Activated T-cell treated with anti-CD3 and anti-CD28 coated beads, Interleukin-2, amount 50 U/mL, for 4 hours (primary cell): ENCODE measurements around the gene NOS2. TPM values are rescaled to one million over a fixed set of nuclear protein-coding genes. Genes with fewer than 3 reads are reported as not detected.

Source experiments
- ATAC-seq, 2 donors: fragments of 200-7000 bp; cut with Tn5 transposase; one replicate each; pipeline ENCODE4 v1.10.0; 2021
- DNase-seq: peaks from one replicate; pipeline ENCODE4 v3.0.0-alpha.2; 2020
- H3K27me3 Mint-ChIP-seq: one replicate; pipeline ENCODE4 v1.8.0; 2021; ENCODE audit warnings: low read depth, mixed read lengths
- H3K36me3 Mint-ChIP-seq: one replicate; pipeline ENCODE4 v1.8.0; 2022; ENCODE audit warnings: mixed read lengths; ENCODE audit not compliant: insufficient read depth
- H3K4me1 Mint-ChIP-seq: one replicate; pipeline ENCODE4 v1.8.0; 2021; ENCODE audit warnings: low read depth, mixed read lengths
- H3K4me3 Mint-ChIP-seq: one replicate; pipeline ENCODE4 v1.8.0; 2021; ENCODE audit warnings: mild to moderate bottlenecking, moderate library complexity, mixed read lengths
- H3K9me3 Mint-ChIP-seq: one replicate; pipeline ENCODE4 v1.8.0; 2021; ENCODE audit warnings: mixed read lengths
- total RNA-seq, 3 donors: library from RNA; stranded (reverse); gene quantifications; one replicate each; pipeline ENCODE4 v1.2.1, GENCODE V29; 2021

Gene NOS2
- total RNA-seq, 3 donors from 2014 or later = not detected

- Mint-ChIP-seq H3K9me3 (peaks cover 4% of the 10 kb centered on the region), H3K4me1 (peaks cover 44% of the 10 kb centered on the region), H3K27me3 (no peaks in the 10 kb centered on the region), H3K4me3 (no peak overlapping the region), H3K36me3 (no peaks in the 10 kb centered on the region)
- ATAC-seq = no peak
- DNase-seq = no peak
Measured at GRCh38 chr17:27809555-27809954, 9.2 kb upstream of the NOS2 start.

- peak overlapping the region; percentile 67 for H3K4me3 Mint-ChIP-seq
- H3K4me1 Mint-ChIP-seq = peaks cover 44% of the 10 kb centered on the region
- no peaks in the 10 kb centered on the region for H3K27me3 Mint-ChIP-seq
- ATAC-seq (no peak), DNase-seq (no peak)
- H3K9me3 Mint-ChIP-seq = peaks cover 4% of the 10 kb centered on the region
- no peaks in the 10 kb centered on the region for H3K36me3 Mint-ChIP-seq
Measured at GRCh38 chr17:27808628-27809027, 8.3 kb upstream of the NOS2 start.

- Mint-ChIP-seq H3K36me3 (no peaks in the 10 kb centered on the region), H3K9me3 (peaks cover 4% of the 10 kb centered on the region), H3K4me1 (peaks cover 44% of the 10 kb centered on the region), H3K27me3 (no peaks in the 10 kb centered on the region), H3K4me3 (peak overlapping the region; percentile 67)
- DNase-seq = peak; percentile 39
- peak; percentile 84 for ATAC-seq
Measured at GRCh38 chr17:27807567-27808470, 7.5 kb upstream of the NOS2 start.

GRCh38 chr17:27805520-27806146 is 5.3 kb upstream of the NOS2 start:
- Mint-ChIP-seq H3K4me1 (peaks cover 39% of the 10 kb centered on the region), H3K27me3 (no peaks in the 10 kb centered on the region), H3K36me3 (no peaks in the 10 kb centered on the region), H3K4me3 (peak overlapping the region; percentile 82), H3K9me3 (peaks cover 4% of the 10 kb centered on the region)
- DNase-seq (peak; percentile 73), ATAC-seq (peak; percentile 65 to 70)

- H3K4me3 Mint-ChIP-seq = no peak overlapping the region
- H3K9me3 Mint-ChIP-seq = no peaks in the 10 kb centered on the region
- DNase-seq (no peak), ATAC-seq (no peak)
- no peaks in the 10 kb centered on the region for H3K27me3 Mint-ChIP-seq
- H3K36me3 Mint-ChIP-seq = no peaks in the 10 kb centered on the region
- peaks cover 25% of the 10 kb centered on the region for H3K4me1 Mint-ChIP-seq
Measured at GRCh38 chr17:27804113-27804512, 3.8 kb upstream of the NOS2 start.

GRCh38 chr17:27802962-27803680 is 2.8 kb upstream of the NOS2 start:
- DNase-seq = no peak
- Mint-ChIP-seq H3K4me3 (no peak overlapping the region), H3K9me3 (no peaks in the 10 kb centered on the region), H3K27me3 (peaks cover 3% of the 10 kb centered on the region), H3K4me1 (peaks cover 17% of the 10 kb centered on the region), H3K36me3 (no peaks in the 10 kb centered on the region)
- no peak for ATAC-seq

- ATAC-seq (no peak), DNase-seq (no peak)
- Mint-ChIP-seq H3K4me3 (no peak overlapping the region), H3K27me3 (peaks cover 8% of the 10 kb centered on the region), H3K4me1 (peaks cover 10% of the 10 kb centered on the region), H3K9me3 (no peaks in the 10 kb centered on the region), H3K36me3 (no peaks in the 10 kb centered on the region)
Measured at GRCh38 chr17:27802033-27802432, 1.7 kb upstream of the NOS2 start.

GRCh38 chr17:27798376-27798775 is 2.0 kb downstream of the NOS2 start:
- no peaks in the 10 kb centered on the region for H3K9me3 Mint-ChIP-seq
- H3K4me3 Mint-ChIP-seq = no peak overlapping the region
- peaks cover 4% of the 10 kb centered on the region for H3K4me1 Mint-ChIP-seq
- no peak for DNase-seq
- peaks cover 38% of the 10 kb centered on the region for H3K27me3 Mint-ChIP-seq
- H3K36me3 Mint-ChIP-seq = no peaks in the 10 kb centered on the region
- ATAC-seq = no peak

- DNase-seq = no peak
- no peaks in the 10 kb centered on the region for H3K9me3 Mint-ChIP-seq
- H3K27me3 Mint-ChIP-seq = peaks cover 38% of the 10 kb centered on the region
- ATAC-seq = no peak
- H3K4me1 Mint-ChIP-seq = peaks cover 4% of the 10 kb centered on the region
- H3K4me3 Mint-ChIP-seq = no peak overlapping the region
- no peaks in the 10 kb centered on the region for H3K36me3 Mint-ChIP-seq
Measured at GRCh38 chr17:27797390-27798091, 2.8 kb downstream of the NOS2 start.

GRCh38 chr17:27793906-27794569 is 6.3 kb downstream of the NOS2 start:
- H3K27me3 Mint-ChIP-seq = peaks cover 57% of the 10 kb centered on the region
- H3K4me3 Mint-ChIP-seq = peak overlapping the region; percentile 46
- no peak for ATAC-seq
- DNase-seq = no peak
- no peaks in the 10 kb centered on the region for H3K36me3 Mint-ChIP-seq
- H3K4me1 Mint-ChIP-seq = peaks cover 4% of the 10 kb centered on the region
- no peaks in the 10 kb centered on the region for H3K9me3 Mint-ChIP-seq

GRCh38 chr17:27793168-27793905 is 7.0 kb downstream of the NOS2 start:
- ATAC-seq (peak; percentile 56 to 78), DNase-seq (no peak)
- H3K4me3 Mint-ChIP-seq = peak overlapping the region; percentile 46
- H3K27me3 Mint-ChIP-seq = peaks cover 57% of the 10 kb centered on the region
- peaks cover 4% of the 10 kb centered on the region for H3K4me1 Mint-ChIP-seq
- no peaks in the 10 kb centered on the region for H3K36me3 Mint-ChIP-seq
- no peaks in the 10 kb centered on the region for H3K9me3 Mint-ChIP-seq

GRCh38 chr17:27792095-27792494 is 8.2 kb downstream of the NOS2 start:
- Mint-ChIP-seq H3K27me3 (peaks cover 54% of the 10 kb centered on the region), H3K4me1 (peaks cover 4% of the 10 kb centered on the region), H3K9me3 (no peaks in the 10 kb centered on the region), H3K36me3 (no peaks in the 10 kb centered on the region), H3K4me3 (no peak overlapping the region)
- DNase-seq = no peak
- ATAC-seq = no peak

GRCh38 chr17:27788919-27789318 is 11.4 kb downstream of the NOS2 start:
- DNase-seq (no peak), ATAC-seq (no peak)
- no peaks in the 10 kb centered on the region for H3K36me3 Mint-ChIP-seq
- peaks cover 25% of the 10 kb centered on the region for H3K27me3 Mint-ChIP-seq
- H3K9me3 Mint-ChIP-seq = no peaks in the 10 kb centered on the region
- H3K4me1 Mint-ChIP-seq = peaks cover 2% of the 10 kb centered on the region
- H3K4me3 Mint-ChIP-seq = no peak overlapping the region
